ENCODE measurements around the gene PTPA. TPM values are rescaled to one million over a fixed set of nuclear protein-coding genes. Genes with fewer than 3 reads are reported as not detected.
A peak's percentile ranks its signal among the peaks of the same experiment; 100 is the strongest.
"Not testable (repeated sequence)": the region's sequence is repeated elsewhere in the genome, so short reads cannot be mapped to it uniquely, and the experiment has no call there.

Gene PTPA
- total RNA-seq, 1 donor from 2014 or later, result 162 TPM

DNA sequence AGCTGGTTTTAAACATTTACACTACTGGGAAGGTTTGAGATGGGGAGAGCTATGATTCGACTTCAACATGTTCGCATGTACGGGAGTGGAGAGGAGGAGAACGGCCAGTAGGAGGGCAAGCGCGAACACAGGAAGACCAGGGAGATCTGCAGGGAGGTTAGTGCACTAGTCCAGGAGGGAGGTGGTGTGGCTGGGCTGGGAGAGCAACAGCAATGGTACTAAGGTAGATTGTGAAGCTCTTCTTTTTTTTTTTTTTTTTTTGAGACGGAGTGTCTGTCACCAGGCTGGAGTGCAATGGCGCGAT is 50.3 kb downstream of the PTPA start:
- Histone ChIP-seq H3K9me3 (replicated peaks) (no peaks in the 10 kb centered on the region), H3K27ac (replicated peaks) (no peak overlapping the region), H3K27me3 (ENCODE audit: low read depth) (no peaks in the 10 kb centered on the region), H3K36me3 (no peaks in the 10 kb centered on the region), H3K4me3 (no peak overlapping the region), H3K4me1 (peaks cover 4% of the 10 kb centered on the region)
- intact Hi-C loops (cut with micrococcal nuclease), result no loop called here
- TF ChIP-seq, protein P1, sequence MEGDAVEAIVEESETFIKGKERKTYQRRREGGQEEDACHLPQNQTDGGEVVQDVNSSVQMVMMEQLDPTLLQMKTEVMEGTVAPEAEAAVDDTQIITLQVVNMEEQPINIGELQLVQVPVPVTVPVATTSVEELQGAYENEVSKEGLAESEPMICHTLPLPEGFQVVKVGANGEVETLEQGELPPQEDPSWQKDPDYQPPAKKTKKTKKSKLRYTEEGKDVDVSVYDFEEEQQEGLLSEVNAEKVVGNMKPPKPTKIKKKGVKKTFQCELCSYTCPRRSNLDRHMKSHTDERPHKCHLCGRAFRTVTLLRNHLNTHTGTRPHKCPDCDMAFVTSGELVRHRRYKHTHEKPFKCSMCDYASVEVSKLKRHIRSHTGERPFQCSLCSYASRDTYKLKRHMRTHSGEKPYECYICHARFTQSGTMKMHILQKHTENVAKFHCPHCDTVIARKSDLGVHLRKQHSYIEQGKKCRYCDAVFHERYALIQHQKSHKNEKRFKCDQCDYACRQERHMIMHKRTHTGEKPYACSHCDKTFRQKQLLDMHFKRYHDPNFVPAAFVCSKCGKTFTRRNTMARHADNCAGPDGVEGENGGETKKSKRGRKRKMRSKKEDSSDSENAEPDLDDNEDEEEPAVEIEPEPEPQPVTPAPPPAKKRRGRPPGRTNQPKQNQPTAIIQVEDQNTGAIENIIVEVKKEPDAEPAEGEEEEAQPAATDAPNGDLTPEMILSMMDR (IDR thresholded peaks at IDR 0.05; ENCODE audit: borderline replicate concordance), result no peak
- no peak for DNase-seq

DNA sequence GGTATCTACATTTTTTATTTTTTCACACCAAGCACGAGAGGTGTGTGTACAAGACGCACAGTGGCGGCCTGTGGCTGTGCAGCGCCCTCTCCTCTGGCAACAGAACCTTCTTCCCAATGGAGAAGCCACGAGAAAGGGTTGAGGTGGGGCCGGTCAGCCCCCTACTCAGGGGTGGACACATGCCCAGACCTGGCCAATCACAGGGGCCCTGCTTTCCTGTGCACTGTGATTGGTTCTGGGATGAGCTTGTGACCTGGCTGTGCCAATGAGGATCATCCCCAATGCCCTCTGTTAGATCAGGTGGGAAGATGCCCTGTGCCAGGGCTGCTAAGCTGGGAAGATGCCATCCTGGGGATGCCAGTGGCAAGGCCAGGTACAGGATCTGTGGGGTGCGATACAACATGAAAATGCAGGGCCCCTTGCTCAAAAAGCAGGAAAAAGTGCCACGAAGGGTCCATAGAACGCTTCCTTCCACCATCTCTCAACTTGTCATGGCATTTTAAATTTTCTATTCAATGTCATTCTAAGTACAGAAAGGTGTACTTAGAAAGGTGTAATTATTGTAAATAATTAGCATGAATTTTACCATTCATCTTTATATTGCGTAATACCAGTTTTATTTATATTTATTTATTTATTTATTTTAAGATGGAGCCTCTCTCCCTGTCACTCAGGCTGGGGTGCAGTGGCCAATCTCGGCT is 51.4 kb downstream of the PTPA start:
- TF ChIP-seq, protein P1 (IDR thresholded peaks at IDR 0.05; ENCODE audit: borderline replicate concordance), result no peak
- Histone ChIP-seq H3K9me3 (replicated peaks) (no peaks in the 10 kb centered on the region), H3K27ac (replicated peaks) (no peak overlapping the region), H3K36me3 (no peaks in the 10 kb centered on the region), H3K4me3 (no peak overlapping the region), H3K27me3 (ENCODE audit: low read depth) (no peaks in the 10 kb centered on the region), H3K4me1 (peaks cover 16% of the 10 kb centered on the region)
- intact Hi-C loops (cut with micrococcal nuclease), result no loop called here
- DNase-seq, result no peak

DNA sequence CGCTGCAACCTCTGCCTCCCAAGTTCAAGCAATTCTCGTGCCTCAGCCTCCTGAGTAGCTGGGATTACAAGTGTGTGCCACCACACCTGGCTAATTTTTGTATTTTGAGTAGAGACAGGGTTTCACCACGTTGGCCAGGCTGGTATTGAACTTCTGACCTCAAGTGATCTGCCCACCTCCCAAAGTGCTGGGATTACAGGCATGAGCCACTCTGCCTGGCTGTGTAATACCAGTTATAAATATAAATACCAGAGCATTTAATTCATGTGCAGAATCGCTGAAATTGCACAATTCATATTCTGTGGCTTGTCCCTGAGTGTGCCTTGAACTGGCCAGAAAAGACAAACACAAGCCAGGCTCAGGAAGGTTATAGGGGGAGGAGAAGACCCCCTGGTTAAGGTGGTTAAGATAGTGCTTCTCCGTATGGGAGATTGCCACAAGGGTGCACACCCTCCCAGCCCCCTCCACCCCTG is 52.0 kb downstream of the PTPA start:
- DNase-seq; H3K36me3 ChIP-seq; intact Hi-C loops (cut with micrococcal nuclease); H3K27me3 ChIP-seq (ENCODE audit: low read depth); H3K9me3 ChIP-seq (replicated peaks); H3K4me3 ChIP-seq: not testable (repeated sequence)
- Histone ChIP-seq H3K27ac (replicated peaks) (peak overlapping the region; percentile 60), H3K4me1 (peaks cover 22% of the 10 kb centered on the region)

DNA sequence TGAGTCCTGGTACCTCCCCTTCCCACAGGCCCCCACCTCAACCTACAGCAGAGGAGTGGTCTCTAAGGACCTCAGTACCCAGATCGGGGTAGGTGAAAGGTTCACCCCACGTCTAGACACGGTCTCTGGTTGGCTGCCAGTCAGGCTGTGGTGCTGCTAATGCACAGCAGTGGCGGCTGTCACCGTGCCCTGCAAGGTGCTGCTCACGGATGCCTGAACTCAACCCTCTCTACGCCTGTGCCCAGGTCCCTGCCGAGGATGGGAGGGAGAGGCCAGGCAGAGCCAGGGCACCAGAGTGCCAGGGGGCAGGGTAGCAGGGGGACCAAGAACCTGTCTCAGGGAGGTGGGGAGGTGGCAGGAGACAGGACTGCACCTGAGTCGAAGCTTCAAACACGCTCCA is 52.5 kb downstream of the PTPA start:
- no peaks in the 10 kb centered on the region for H3K9me3 ChIP-seq (replicated peaks)
- peak overlapping the region; percentile 60 for H3K27ac ChIP-seq (replicated peaks)
- no peaks in the 10 kb centered on the region for H3K36me3 ChIP-seq
- peaks cover 23% of the 10 kb centered on the region for H3K4me1 ChIP-seq
- TF ChIP-seq, protein P1 (IDR thresholded peaks at IDR 0.05; ENCODE audit: borderline replicate concordance), result no peak
- intact Hi-C loops (cut with micrococcal nuclease), result no loop called here
- no peak for DNase-seq
- H3K4me3 ChIP-seq, result no peak overlapping the region
- no peaks in the 10 kb centered on the region for H3K27me3 ChIP-seq (ENCODE audit: low read depth)

DNA sequence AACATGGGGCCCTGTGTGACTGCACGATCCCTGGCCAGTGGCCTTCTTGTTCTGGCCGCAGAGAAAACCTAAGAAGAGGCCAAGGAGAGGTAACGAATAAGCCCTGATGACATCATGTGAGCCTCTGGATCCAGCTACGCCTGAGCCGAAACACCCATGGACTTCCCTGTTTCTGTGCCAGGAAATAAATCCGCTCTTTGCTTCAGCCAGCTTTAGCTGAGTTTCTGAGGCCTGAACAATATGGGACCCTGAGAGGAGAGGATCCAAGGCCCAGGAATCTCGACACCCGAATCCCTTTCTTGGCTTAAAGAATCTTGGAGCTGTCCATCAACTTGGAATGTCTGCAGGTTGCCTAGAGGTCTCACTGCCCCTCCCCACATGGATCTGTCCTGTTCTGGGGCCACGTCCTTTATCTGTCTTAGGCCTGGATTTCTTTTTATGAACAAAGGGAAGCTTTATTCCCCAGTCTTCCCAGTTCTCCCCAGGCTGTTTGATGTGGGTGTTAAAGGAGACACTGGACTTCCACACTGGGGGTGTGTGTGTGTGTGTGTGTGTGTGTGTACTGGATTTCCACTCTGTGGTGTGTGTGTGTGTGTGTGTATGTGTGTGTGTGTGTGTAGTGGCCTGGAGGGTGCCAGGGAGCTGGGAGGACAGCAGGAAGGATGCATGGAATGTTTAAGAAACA is 53.2 kb downstream of the PTPA start:
- intact Hi-C loops (cut with micrococcal nuclease), result no loop called here
- Histone ChIP-seq H3K9me3 (replicated peaks) (no peaks in the 10 kb centered on the region), H3K27me3 (ENCODE audit: low read depth) (no peaks in the 10 kb centered on the region), H3K36me3 (no peaks in the 10 kb centered on the region), H3K4me3 (no peak overlapping the region), H3K4me1 (peaks cover 23% of the 10 kb centered on the region), H3K27ac (replicated peaks) (peak overlapping the region; percentile 60)
- TF ChIP-seq, protein P1 (IDR thresholded peaks at IDR 0.05; ENCODE audit: borderline replicate concordance), result no peak
- DNase-seq, result no peak

DNA sequence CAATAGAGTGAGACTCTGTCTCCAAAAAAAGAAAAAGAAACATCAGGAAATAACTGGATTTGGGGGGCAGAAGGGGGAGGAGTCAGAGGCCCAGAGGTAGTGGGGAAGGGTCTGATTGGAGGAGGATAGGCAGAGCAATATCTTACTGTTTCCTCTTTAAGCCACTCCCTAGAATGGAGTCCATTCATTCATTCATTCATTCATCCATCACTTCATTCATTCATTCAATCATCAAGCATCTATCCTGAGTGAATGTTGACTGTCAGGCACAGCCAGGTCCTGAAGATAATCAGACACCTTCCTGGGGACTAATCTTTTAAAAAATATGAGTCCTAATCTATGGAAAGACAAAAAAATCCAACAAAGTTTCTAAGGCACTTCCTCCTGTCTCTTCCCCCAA is 54.0 kb downstream of the PTPA start:
- H3K4me3 ChIP-seq, result no peak overlapping the region
- no peak for DNase-seq
- peaks cover 23% of the 10 kb centered on the region for H3K4me1 ChIP-seq
- H3K9me3 ChIP-seq (replicated peaks), result no peaks in the 10 kb centered on the region
- TF ChIP-seq, protein P1 (IDR thresholded peaks at IDR 0.05; ENCODE audit: borderline replicate concordance), result no peak
- no peaks in the 10 kb centered on the region for H3K27me3 ChIP-seq (ENCODE audit: low read depth)
- intact Hi-C loops (cut with micrococcal nuclease), result no loop called here
- H3K27ac ChIP-seq (replicated peaks), result peak overlapping the region; percentile 60
- H3K36me3 ChIP-seq, result no peaks in the 10 kb centered on the region
